GM21423 (cell line): ENCODE results near the gene IGSF3.

Source experiments
- ATAC-seq: cut with Tn5 transposase; IDR thresholded peaks from one replicate; pipeline ENCODE4 v1.9.1; 2021; ENCODE audit warnings: mild to moderate bottlenecking, moderate library complexity; ENCODE audit not compliant: unreplicated experiment

The IGSF3 gene

DNA sequence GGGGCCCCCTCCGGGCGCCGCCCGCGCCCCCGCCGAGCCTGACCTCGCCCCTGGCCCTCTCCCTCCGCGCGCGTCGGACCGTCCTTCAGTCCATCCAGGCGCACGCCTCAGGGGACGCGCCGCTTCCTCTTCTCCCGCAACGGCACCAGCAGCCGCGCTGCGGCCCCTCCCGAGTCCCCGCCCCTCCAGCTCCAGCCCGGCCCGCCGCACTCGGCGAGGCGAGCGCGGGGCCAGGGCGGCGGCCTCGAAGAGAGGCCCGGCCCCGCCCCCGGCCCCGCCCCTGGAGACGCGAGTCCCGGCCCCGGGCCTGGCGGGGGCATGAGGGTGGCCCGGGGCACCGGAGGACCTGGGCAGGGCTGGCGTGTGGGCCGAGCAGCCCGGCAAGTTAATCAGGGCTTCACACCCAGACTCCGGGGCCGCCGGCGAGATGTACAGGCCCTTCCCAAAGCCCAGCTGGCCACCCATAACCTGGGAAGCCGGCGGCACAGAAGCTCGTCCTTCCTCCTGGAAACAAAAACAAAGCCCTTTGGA, at the start of gene IGSF3:
TSS of gene IGSF3 (minus strand) at position 159 of the 531 bp plus-strand sequence. CDS start 1,407 bp downstream, outside the sequence.
- no peak for ATAC-seq

DNA sequence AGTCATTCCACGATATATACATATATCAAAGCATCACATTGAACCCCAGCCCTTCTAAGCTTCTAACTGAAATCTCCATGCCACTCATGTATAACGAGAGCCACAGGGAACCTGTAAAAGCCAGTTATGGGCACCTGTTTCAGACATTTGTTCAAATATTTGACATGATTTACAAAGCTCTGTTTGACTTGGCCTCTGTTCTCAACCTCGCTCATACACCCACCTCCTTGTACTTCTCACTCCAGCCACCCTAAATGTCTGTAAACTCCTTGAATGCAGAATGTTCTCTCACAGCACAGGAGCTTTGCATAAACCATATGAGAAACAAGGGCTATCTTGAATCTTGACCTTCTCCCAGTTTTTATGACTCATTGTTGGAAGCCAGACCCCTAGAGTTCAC, 49.8 kb upstream of the IGSF3 start:
- ATAC-seq: no peak

DNA sequence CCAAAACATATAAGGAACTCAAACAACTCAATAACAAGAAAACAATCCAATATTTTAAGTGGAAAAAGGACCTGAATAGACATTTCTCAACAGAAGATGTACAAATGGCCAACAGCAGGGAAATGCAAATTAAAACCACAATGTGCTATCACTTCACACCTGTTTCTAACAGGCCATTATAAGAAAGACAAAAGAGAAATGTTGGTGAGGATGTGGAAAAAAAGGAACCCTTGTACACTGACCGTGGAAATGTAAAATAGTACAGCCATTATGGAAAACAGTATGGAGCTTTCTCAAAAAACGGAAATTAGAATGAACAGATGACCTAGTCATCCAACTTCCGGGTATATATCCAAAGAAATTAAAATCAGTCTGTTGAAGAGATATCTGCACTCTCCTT, 48.9 kb upstream of the IGSF3 start:
- ATAC-seq: no peak

DNA sequence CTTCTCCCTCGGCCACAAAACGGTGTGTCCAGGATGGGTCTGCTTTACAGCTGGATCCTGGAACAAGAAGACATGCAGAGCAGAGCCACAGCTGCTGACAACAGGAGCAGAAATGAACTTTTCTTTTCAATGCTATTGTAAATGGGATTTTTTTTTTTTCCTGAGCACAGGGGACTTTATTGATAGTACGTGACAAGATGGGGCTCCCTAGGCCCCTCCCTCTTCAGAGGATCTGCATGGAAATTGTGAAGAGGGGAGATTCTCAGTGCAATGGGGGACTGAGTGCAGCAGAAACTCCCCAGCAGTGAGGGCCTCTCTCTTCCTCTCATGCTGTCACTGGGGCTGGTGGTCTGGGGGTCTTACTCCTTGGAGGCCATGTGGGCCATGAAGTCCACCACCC, 45.9 kb upstream of the IGSF3 start:
- ATAC-seq: no peak

DNA sequence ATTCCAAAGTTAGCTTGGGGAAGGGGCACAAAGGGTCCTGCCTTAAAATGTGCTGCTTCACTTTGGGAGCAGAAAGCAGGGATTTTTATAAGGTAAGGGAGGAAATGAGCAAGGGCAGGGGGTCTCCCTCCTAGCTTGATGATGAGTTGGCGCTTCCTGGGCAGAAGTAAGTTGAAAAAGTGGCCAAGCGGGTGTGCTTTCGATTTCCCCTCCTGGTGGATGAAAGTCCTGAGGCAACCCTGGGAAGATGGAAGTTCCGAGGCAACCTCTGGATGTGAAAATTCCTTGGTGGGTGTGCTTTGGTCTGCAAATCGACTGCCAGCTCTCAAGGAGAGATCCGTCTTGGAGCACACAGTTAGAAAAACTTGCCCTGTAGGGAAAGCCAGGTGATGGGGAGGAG, 45.0 kb upstream of the IGSF3 start:
- no peak for ATAC-seq

DNA sequence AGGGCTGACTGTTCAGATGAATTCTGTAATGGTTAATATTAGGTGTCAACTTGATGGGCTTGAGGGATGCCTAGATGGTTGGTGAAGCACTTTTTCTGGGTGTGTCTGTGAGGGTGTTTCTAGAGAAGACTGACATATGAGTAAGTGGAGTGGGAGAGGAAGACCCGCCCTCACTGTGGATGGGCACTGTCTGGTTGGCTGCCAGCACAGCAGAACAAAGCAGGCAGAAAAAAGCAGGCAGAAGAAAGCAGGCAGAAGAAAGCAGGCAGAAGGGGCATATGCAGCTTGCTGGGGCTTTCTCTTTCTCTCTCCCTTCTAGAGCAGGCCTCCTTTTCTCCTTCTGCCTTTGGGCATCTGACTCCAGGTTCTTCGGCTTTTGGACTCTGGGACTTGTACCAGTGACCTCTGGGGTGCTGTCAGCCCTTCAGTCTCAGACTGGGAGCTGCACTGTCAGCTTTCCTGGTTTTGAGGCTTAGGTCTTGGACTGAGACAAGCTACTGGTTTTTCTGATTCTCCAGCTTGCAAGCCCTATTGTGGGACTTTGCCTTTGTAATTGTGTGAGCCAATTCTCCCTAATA, 43.8 kb upstream of the IGSF3 start:
- ATAC-seq: no peak

DNA sequence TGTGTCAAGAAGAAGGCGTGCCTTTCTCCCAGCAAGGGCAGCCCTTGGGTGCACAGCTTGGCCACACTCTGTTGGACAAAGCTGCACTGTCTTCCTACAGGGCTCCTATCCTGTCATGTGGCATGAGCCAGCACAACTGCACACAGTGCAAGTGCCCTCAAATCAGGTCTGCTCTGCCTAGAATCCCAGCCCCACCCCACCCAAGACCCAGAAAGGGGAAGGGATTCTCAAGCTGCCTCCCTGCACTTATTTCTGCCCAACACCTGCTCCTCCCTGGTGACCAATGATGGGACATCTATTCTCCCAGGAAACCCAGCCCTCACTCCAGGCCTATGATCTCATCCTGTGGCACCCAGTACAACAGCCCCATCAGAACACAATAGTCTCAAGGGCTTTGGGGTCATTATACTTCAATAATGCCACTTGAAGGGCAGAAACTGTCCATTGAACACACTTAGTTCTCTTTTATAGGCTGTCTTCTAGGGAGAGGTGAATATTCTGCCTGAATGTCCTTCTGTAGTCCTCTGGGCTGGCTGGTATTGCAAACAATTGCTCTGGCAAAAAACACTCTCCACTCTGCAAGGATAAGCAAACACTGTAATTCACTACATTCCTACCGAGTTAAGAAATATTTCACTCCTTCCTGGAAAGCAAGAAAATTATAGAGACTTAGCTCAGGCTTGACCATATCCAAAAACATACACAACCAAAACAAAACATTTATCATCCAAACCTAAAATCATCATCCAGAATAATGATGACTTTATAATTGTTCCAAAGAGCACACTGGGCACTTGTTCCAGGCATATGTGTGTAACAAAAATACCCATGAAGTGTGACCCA, 43.1 kb upstream of the IGSF3 start:
- ATAC-seq: no peak

DNA sequence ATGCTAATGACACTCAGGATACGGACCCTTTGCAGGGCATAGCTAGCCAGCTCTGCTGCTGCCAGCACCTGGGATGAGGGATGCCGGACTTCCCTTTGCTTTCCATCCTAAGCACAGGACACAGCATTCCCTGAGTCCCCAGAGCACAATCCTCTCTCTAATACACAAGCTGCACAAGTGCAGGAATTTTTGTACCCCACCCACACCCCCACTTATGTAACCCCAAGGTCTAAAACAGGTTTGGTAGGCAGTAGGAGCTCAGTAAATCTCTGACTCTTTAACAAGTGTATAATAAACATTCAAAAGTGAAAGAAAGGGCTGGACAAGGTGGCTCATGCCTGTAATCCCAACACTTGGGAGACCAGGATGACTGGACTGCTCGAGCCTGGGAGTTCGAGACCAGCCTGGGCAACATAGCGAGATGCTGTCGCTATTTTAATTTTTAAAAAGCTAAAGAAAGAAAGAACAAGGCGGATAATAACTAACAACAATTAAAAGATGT, 42.2 kb upstream of the IGSF3 start:
- no peak for ATAC-seq

DNA sequence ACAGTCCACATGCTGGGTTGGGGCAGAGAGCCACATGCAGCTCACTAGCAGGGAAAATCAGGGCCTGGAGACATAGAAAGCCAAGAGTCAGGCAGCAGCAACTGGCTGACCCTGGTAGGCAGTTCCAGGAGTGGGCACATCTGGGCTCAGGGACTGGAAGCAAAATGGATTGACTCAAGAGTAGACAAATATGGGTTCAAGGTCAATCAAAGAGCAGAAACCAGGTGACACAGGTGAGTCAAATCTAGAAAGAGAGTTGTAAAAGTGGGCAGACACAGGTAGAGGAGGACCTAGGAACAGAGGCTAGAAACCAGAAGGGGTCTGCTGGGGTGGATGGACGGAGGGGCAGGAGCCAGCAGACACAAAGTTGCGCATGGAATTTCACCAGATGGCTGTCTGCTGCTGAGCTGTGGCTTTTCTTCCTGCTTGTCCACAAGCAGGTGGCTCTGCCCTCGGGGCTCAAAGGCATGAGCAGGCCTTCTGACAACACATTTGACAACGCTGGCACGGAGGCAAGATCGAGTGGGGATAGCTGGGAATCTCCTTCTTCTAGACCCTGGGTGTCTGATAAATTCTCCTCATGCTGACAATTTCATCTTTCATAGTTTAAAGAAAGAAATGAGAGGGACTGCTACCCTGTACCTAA, 40.8 kb upstream of the IGSF3 start:
- ATAC-seq: no peak

DNA sequence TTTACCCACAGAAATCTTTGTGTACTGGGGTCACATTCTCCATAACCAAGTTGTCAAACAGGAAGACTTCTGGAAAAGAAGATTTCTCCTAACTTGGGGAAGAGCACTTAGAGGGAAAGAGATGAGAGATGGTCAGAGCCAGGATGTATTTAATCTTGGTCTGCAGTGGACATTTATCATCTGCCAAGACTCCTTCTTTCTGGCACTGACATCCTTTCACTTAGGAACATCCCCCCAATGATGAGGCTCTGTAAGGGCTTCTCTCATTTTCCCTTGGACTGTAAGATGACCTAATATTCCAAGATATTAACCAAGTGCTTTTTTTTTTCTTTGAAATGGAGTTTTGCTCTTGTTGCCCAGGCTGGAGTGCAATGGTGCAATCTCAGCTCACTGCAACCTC, 39.3 kb upstream of the IGSF3 start:
- no peak for ATAC-seq

DNA sequence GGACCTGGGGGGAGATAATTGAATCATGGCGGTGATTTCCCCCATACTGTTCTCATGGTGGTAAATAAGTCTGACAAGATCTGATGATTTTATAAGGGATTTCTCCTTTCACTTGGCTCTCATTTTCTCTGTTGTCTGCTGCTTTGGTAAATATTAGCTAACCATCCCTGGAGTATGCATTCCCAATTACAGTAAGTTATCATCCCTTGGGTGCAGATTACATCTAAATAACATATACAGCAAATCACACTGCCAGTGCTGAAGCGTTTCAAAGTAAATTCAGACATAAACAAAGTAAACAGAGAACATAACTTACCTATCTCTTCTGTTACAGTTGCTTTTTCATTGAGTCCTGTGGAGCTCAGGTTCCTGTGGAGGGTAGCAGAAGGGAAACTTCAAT, 38.6 kb upstream of the IGSF3 start:
- ATAC-seq: no peak

DNA sequence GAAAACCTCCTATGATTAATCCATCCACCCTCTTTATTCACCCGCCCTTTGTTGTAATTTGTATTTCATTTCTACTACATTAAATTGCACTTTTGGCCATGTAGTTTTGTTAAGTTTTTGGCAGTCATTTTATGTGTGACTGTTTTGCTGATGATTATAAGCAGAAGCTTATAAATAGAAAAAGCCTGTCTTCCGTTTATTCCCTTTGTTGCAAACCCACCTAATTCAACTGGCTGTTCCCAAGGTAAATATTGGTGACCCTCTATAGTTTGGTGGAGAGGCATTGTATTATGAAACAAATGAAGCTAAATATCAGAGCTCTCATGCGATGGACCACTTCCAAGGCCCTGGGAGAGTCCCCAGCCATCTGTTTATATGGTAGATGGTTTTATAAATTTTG, 36.7 kb upstream of the IGSF3 start:
- ATAC-seq: no peak

DNA sequence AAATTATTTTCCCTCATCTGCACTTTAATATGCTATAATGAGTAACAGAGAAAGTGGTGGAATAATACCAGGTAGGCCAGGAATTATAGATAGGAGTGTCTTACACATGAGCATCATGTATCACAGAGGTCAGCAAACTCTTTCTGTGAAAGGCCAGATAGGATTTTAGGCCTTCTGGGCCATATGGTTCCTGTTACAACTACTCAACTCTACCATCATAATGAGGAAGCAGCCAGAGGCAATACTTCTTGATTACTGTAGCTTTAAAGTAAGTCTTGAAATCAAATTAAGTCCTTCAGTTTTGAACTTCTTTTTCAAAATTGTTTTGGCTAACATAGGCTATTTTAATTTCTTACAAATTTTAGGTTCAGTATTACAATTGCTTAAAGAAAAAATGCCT, 32.1 kb upstream of the IGSF3 start:
- no peak for ATAC-seq

DNA sequence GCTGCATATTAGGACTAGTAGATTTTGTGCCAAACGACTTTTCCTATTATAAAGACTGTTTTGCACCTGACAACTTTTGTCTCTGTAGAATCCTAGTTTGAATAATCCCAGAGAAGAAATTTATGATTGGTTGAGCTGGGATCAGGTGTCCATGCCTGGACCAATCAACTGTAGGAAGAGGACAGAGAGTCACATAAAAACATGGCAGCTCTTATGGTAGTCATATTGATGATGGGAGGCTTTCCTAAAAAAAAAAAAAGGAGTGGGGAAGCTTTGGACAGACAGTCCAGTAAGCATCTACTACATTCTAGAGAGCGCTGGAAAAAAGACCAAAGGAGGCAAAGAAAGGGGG, 30.7 kb upstream of the IGSF3 start:
- no peak for ATAC-seq

DNA sequence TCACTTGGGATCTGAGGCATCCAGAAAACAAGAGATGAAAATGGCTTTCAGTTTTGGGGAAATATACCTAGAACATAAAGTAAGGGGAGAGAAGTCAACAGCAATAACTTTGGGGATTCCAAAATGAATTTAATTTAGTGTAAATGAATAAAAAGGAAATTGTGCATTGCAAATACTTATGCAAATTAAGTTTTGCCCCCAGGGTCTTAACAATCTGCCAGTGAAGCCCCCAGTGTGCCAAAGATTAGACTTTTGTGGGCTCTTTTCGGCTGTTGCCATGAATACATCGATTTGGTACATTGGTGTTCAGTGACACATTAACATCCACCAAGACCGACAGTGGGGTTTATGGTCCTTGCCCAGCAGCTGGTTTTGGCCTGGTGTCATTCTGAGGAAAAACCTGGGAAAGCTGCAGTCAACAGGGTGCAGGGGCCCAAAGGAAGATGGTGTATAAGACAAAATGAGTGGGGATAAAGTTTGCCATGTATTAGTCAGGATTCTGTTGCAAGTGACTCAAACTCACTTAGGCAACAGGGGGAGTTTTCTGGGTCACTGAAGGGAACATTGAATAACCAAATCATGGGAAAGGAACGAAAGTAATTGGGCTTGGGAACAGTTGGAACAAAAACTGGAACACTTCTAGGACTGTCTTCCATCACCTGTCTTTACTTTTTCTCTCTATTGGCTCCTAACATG, 30.2 kb upstream of the IGSF3 start:
- no peak for ATAC-seq

DNA sequence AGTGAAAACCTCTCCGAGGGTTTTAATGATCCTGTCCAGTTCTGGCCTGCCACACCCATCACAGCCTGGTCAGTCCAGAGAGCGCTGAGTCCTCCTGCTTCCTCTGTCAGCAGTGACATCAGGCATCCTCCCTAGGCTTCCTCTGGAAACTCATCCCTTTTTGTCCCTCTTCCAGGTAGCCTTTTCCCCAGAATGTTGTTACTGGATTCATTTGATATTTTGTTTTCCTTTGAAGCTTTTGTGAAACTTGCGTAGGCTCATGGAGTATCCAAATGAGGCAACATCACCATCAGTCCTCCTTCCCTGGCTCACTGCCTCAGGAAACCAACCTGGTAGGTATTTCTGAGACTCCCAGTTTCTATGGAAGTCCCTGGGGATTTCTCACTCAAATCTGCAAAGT, 27.0 kb upstream of the IGSF3 start:
- ATAC-seq: no peak

DNA sequence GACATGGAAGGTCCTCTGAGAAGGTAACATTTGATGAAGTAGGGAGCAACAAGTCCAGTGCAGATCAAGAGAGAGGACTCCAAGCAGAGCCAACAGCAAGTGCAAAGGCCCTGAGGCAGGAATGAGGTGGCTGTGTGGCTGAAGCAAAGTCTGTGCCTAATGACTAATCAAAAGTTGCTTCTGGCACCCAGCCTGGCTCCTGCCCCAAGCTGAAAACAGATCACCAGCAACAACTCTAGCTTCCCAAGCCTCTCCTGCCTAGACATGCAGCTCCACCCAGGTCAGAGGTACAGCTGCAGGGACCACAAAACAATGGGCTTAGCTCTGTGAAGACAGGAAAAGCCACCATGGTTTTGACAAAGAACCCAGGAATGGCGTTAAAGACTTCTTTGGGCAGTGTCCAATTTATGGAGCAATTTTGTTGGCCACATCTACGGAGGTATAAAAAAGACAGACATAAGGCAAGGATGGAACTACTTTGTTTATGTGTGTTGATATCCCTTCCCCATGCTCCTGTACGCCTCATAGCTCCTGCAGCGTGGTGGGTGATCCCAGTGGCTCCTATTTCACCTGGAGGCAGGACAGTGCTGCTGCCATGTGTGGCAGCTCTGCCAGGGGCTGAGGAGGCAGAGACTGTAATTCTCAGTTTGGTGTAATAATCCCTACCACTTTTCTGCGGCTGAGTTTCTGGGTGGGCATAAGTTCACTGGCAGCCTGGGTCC, 26.4 kb upstream of the IGSF3 start:
- no peak for ATAC-seq

DNA sequence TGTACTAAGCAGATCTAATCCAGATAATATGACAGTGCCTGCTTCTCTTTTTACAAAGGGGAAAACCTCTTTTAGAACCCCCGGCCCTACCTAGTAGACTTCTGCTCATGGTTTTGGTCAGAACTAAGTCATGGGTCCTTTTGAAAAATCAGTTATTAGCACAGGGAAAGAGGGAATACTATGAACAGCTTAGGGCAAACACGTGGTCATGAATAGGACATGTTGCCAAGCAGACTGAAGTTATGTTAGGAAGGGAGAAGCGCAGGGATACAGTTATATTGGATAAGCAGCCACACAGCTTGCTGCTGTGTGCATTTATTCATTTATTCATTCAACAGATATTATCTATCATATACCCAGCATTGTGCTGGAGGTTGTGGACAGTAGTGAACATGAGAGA, 25.3 kb upstream of the IGSF3 start:
- ATAC-seq: no peak

DNA sequence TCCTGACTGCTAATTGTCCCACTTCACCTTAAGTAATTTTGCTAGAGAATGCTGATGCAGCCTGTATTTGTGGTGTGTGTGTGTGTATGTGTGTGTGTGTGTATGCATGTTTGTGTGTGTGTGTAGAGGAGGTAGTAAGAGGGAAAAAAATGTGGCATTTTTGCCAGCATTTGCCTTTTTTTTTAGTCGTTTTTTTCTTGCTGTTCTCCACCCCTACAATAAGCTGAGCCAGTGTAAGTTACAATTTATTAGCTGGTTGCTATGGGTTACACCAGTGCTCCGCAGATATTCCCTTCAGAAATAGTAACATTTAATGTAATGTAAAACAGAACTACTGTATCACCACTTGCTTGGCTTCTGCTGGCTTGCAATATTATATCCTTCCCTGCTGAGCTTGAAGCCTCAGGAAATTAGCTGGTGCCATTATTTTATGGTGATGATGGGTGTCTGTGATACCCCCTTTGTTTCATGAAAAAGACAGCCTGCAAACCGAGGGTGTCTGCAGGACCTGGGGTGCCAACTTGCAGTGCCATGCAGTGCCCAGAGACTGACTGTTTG, 23.4 kb upstream of the IGSF3 start:
- no peak for ATAC-seq

DNA sequence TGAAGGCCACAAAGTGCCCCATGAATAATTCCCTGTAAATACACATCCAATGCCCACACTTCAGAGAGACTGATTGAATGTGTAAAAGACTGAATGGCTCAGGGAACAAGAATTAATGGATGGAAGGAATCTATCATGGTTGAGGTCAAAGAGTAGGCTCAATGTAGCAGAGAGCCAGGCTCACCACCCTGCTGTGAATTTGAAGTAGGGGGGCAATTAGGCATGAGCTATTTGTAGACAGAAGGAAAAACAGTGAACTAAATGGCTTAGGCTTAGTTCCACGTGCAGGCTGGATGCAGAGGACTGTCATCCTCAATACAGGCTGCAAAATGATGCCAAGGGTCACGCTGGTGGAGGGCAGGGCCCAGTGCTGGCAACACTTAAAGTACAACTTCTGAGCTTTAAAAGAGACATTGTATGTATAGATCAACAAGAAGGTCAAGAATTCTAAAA, 22.9 kb upstream of the IGSF3 start:
- ATAC-seq: no peak
